ENCODE results near the gene LMX1B. TPM values are rescaled to one million over a fixed set of nuclear protein-coding genes. Genes with fewer than 3 reads are reported as not detected.
A peak's percentile ranks its signal among the peaks of the same experiment; 100 is the strongest.

LMX1B gene
- total and polyA plus RNA-seq, 10 donors, result 0.02 to 0.25 TPM; not detected in 8

DNA sequence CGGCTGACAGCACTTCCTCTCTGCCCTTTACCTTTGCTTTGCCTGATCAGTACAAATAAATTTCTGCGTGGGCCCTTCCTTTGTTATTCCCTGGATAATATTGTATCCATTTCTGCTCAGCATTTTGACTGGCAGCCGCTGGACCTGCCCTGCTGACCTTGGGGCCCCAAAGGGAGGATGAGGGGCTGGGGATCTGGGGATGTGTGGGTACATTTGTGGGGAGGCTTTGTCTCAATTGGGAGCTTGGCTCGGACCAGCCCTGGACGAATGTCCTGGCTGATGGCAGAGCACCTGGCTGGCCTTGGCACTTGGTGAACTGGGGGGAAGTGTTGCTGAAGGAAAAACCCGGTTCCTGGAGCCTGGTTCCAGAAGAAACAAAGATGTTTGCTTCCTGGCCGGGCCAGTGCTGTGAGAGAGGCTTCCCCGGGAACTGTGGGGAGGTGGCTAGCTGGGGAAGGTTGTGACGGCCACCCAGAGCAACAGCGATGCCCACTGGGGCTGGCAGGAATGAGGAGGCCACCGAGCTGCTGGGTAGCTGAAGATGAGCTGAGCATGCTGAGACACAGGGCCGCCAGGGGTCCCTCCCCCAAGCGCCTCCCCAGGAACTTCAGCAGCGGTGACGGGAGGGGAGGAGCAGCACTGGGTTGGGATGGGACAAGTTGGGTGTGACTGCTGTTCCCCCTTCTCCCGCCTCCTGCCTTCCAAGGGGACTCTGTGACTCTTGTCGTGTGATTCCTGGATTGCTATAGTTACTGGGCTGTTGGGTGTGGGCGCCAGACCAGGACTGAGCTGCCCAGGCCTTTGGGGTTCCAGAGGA, 8.4 kb downstream of the LMX1B start:
- Histone ChIP-seq H3K36me3 (no peaks in the 10 kb centered on the region), H3K27me3 (replicated peaks in 1 of 7) (peaks cover 17 to 100% (median 96%) of the 10 kb centered on the region in 7 donors), H3K4me1 (peaks cover 16 to 66% (median 41%) of the 10 kb centered on the region in 6 donors), H3K9me3 (no peaks in the 10 kb centered on the region), H3K4me3 (no peak overlapping the region), H3K27ac (no peak overlapping the region)
- DNase-seq, result no peak
- intact Hi-C loops (cut with DNase I; ENCODE audit: low total_unique reads), result no loop called here
- TF ChIP-seq POLR2AphosphoS5 (IDR thresholded peaks at IDR 0.05), result no peak
- TF ChIP-seq, protein P1, sequence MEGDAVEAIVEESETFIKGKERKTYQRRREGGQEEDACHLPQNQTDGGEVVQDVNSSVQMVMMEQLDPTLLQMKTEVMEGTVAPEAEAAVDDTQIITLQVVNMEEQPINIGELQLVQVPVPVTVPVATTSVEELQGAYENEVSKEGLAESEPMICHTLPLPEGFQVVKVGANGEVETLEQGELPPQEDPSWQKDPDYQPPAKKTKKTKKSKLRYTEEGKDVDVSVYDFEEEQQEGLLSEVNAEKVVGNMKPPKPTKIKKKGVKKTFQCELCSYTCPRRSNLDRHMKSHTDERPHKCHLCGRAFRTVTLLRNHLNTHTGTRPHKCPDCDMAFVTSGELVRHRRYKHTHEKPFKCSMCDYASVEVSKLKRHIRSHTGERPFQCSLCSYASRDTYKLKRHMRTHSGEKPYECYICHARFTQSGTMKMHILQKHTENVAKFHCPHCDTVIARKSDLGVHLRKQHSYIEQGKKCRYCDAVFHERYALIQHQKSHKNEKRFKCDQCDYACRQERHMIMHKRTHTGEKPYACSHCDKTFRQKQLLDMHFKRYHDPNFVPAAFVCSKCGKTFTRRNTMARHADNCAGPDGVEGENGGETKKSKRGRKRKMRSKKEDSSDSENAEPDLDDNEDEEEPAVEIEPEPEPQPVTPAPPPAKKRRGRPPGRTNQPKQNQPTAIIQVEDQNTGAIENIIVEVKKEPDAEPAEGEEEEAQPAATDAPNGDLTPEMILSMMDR (IDR thresholded peaks at IDR 0.05 in 8 of 11, conservative IDR thresholded peaks at IDR 0.05 in 3 of 11), result no peak
- no peak for TF ChIP-seq POLR2A (IDR thresholded peaks at IDR 0.05)
- 13 to 20% (median 19%) methylated on average over 18 of the region's 18 CpGs for WGBS, 5 donors

DNA sequence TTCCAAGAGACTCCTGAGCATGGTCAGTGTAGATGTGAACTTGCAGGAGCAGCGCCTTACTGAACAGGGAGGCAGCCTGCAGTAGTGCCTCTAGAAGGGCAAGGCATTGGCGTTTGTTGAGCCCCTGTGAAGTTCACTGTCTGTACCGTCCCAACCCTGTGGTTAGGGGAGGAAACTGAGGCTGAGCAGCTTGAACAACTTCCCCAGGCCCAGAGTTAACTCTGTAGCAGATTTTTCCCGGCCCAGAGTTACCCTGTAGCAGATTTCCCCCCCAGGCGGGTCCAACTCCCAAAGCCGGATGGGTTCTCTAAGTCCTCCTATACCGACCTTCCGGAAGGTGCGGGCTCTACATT, 9.6 kb downstream of the LMX1B start:
- DNase-seq, result no peak
- intact Hi-C loops (cut with DNase I; ENCODE audit: low total_unique reads), result no loop called here
- Histone ChIP-seq H3K27ac (no peak overlapping the region), H3K27me3 (replicated peaks in 1 of 7) (peaks cover 19 to 100% (median 100%) of the 10 kb centered on the region in 7 donors), H3K4me3 (no peak overlapping the region), H3K36me3 (no peaks in the 10 kb centered on the region), H3K4me1 (peaks cover 16 to 55% (median 37%) of the 10 kb centered on the region in 6 donors), H3K9me3 (no peaks in the 10 kb centered on the region)
- whole genome bisulfite sequencing, 5 donors, result 12 to 18% (median 14%) methylated on average over 7 to 9 of the region's 9 CpGs
- TF ChIP-seq, protein P1 (IDR thresholded peaks at IDR 0.05 in 8 of 11, conservative IDR thresholded peaks at IDR 0.05 in 3 of 11), result no peak
- no peak for TF ChIP-seq POLR2AphosphoS5 (IDR thresholded peaks at IDR 0.05)
- no peak for TF ChIP-seq POLR2A (IDR thresholded peaks at IDR 0.05)

DNA sequence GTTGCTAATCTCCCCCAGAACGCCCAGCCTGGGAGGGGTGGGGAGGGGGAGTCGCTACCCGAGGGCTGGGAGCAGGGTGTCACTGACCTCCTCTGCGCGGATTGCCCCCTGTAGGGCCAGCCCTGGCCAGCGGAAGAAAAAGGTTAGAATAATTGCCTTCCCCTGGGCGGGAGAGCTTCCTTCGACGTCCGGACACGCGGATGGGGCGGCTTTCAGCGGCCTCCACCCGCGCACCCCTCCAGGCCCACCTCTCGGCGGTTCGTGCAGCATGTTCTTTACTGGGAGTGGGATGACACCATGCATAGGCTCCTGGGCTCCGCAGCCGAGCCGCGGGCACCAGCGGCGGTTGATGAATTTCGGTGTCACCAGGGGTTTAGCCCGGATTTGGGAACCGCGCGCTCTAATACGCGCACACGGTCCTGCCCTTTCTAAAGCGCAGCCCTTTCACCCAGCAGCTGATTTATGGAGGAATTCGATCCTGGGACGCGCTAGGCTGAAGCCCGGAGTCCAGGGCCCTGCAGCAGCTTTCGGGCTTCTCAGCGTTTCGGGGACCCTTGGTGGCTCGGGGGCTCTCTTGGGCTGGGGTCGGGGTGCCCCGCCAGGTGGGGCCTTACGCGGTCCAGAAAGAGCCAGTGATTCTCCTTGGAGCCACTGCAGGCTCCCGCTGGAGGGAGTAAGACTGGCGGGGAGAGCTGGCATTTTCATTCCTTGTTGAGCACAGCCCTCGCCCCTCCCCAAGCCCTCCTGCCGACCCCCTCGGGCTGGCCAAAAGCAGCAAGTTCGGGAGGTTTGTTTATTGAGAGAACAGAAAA, 10.1 kb downstream of the LMX1B start:
- H3K4me1 ChIP-seq, result peaks cover 14 to 49% (median 32%) of the 10 kb centered on the region in 6 donors
- DNase-seq, result no peak
- peak overlapping the region in 1 of 8 donors; percentile 7 for H3K4me3 ChIP-seq
- no peak overlapping the region for H3K27ac ChIP-seq
- 5 to 8% (median 7%) methylated on average over 19 to 52 of the region's 52 CpGs for WGBS, 5 donors
- no peak for TF ChIP-seq POLR2AphosphoS5 (IDR thresholded peaks at IDR 0.05)
- TF ChIP-seq, protein P1 (IDR thresholded peaks at IDR 0.05 in 8 of 11, conservative IDR thresholded peaks at IDR 0.05 in 3 of 11), result no peak
- no peaks in the 10 kb centered on the region for H3K9me3 ChIP-seq
- H3K27me3 ChIP-seq (replicated peaks in 1 of 7), result peaks cover 15 to 100% (median 97%) of the 10 kb centered on the region in 7 donors
- intact Hi-C loops (cut with DNase I; ENCODE audit: low total_unique reads), result no loop called here
- H3K36me3 ChIP-seq, result no peaks in the 10 kb centered on the region

DNA sequence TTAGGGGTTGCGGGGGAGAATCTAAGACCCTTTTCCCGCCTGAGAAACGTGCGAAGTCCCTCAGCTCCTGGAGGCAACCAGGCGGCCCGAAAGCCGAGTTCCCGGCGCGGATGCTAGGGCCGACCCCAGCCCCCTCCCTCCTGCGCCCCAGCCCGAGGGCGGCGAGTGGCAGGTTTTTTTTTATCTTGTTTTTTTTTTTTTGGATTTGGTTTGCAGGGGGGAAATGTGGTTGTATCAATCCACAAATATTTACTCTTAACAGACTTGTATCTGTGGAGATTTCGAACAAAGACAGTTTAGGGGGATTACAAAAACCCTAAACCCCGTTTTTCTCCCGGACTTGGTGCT, 10.7 kb downstream of the LMX1B start:
- no peak for DNase-seq
- Histone ChIP-seq H3K4me1 (peaks cover 13 to 43% (median 31%) of the 10 kb centered on the region in 6 donors), H3K9me3 (no peaks in the 10 kb centered on the region), H3K27me3 (replicated peaks in 1 of 7) (peaks cover 15 to 100% (median 96%) of the 10 kb centered on the region in 7 donors), H3K27ac (no peak overlapping the region), H3K36me3 (no peaks in the 10 kb centered on the region), H3K4me3 (no peak overlapping the region)
- WGBS, 5 donors, result 11 to 15% (median 13%) methylated on average over 18 of the region's 18 CpGs
- intact Hi-C loops (cut with DNase I; ENCODE audit: low total_unique reads), result no loop called here
- no peak for TF ChIP-seq POLR2A (IDR thresholded peaks at IDR 0.05)
- TF ChIP-seq POLR2AphosphoS5 (IDR thresholded peaks at IDR 0.05), result no peak
- TF ChIP-seq, protein P1 (IDR thresholded peaks at IDR 0.05 in 8 of 11, conservative IDR thresholded peaks at IDR 0.05 in 3 of 11), result no peak

Data from spleen (tissue), 11 donors.